Measurements from ENCODE around the gene TTN.

The TTN gene

GRCh38 chr2:178496049-178496448 is 311.2 kb downstream of the TTN start:
- DNase-seq (ENCODE audit: low spot score) = no peak

GRCh38 chr2:178491612-178492011 is 315.6 kb downstream of the TTN start:
- DNase-seq (ENCODE audit: low spot score) = no peak

- DNase-seq (ENCODE audit: low spot score) = no peak
Observed at GRCh38 chr2:178485356-178485755, 321.9 kb downstream of the TTN start.

- DNase-seq (ENCODE audit: low spot score) = no peak
Observed at GRCh38 chr2:178484245-178485041, 322.8 kb downstream of the TTN start.

- DNase-seq (ENCODE audit: low spot score) = no peak
Observed at GRCh38 chr2:178482437-178482836, 324.8 kb downstream of the TTN start.

- peak; percentile 95 for DNase-seq (ENCODE audit: low spot score)
Observed at GRCh38 chr2:178480227-178481181, 326.7 kb downstream of the TTN start, which contains the start of gene PLEKHA3. PLEKHA3 (plus strand) TSS chr2:178480457; CDS start chr2:178480870, 413 bp downstream.

GRCh38 chr2:178479758-178480226 is 327.4 kb downstream of the TTN start:
- no peak for DNase-seq (ENCODE audit: low spot score)

- peak; percentile 28 for DNase-seq (ENCODE audit: low spot score)
Observed at GRCh38 chr2:178479275-178479616, 328.0 kb downstream of the TTN start.

- peak; percentile 87 for DNase-seq (ENCODE audit: low spot score)
Observed at GRCh38 chr2:178478439-178479274, 328.6 kb downstream of the TTN start, which contains the start of gene FKBP7. FKBP7 (minus strand) TSS chr2:178478600; CDS start chr2:178478499, 101 bp downstream.

GRCh38 chr2:178478130-178478438 is 329.1 kb downstream of the TTN start:
- peak; percentile 33 for DNase-seq (ENCODE audit: low spot score)

GRCh38 chr2:178477443-178478129 is 329.6 kb downstream of the TTN start:
- peak; percentile 56 for DNase-seq (ENCODE audit: low spot score)

GRCh38 chr2:178476477-178476876 is 330.7 kb downstream of the TTN start:
- DNase-seq (ENCODE audit: low spot score) = no peak
